ENCODE data around the gene MACROD2.

MACROD2 gene

DNA sequence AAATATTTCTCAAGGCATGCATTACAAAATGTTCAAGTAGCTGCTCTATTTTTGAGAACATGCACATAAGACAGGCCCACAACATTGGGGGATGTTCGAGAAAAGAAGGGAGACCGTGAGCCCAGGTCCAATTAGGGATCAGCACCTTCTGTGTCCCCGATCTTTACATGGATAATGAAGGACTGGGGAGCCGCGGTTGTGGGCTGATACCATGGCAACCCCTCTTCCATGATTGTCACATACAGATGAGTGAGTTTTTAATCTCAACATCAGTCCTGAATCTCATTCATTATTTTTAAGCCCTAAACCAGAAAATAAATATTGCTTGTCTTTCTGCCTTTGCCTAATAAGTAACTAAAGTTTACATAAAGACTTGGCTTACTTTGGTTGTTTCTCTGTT lies 1642.2 kb downstream of the MACROD2 start:
- DNase-seq (ENCODE audit: low read depth), result no peak
- no peak overlapping the region for H3K4me3 ChIP-seq (ENCODE audit: low read length)
- TF ChIP-seq, protein P1, sequence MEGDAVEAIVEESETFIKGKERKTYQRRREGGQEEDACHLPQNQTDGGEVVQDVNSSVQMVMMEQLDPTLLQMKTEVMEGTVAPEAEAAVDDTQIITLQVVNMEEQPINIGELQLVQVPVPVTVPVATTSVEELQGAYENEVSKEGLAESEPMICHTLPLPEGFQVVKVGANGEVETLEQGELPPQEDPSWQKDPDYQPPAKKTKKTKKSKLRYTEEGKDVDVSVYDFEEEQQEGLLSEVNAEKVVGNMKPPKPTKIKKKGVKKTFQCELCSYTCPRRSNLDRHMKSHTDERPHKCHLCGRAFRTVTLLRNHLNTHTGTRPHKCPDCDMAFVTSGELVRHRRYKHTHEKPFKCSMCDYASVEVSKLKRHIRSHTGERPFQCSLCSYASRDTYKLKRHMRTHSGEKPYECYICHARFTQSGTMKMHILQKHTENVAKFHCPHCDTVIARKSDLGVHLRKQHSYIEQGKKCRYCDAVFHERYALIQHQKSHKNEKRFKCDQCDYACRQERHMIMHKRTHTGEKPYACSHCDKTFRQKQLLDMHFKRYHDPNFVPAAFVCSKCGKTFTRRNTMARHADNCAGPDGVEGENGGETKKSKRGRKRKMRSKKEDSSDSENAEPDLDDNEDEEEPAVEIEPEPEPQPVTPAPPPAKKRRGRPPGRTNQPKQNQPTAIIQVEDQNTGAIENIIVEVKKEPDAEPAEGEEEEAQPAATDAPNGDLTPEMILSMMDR (conservative IDR thresholded peaks at IDR 0.05; ENCODE audit: low read length), result no peak

DNA sequence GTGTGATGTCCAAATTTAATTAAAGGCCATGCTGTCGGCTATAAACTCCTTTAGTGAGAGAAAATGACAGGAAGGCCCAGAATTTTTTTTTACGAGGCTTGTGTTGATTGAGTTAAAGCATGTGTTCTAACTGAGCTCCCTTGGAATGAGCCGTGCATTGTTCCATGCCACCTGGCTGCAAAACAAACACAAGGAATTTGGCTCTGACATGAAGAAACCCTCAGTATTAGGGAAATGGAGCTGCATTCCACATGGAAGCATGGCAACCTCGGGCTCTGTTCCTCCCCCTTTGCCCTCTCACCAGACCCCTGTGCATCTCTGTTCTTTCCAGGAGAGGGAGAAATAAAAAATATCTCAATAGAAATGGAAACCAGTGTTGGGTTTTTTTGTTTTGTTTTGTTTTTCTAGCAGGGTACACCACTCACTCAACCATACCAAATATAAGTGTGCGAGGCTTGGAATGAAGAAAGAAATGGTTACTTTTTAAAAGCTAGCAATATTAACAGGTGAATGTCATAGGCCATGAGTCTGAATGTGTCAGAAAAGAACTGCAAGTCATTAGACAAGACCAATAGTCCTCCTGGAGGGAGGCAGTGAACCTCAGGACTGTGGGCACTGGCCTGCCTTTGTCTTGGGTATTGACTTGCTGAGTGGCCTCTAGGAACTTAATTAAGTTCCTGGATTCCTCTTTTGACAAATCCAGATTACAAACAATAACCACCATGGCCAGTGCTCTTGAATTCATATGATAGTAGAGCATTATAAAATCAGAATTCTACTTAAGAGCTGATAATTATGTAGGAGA lies 1642.8 kb downstream of the MACROD2 start:
- peak; percentile 49 for DNase-seq (ENCODE audit: low read depth)
- TF ChIP-seq, protein P1 (conservative IDR thresholded peaks at IDR 0.05; ENCODE audit: low read length), result no peak

DNA sequence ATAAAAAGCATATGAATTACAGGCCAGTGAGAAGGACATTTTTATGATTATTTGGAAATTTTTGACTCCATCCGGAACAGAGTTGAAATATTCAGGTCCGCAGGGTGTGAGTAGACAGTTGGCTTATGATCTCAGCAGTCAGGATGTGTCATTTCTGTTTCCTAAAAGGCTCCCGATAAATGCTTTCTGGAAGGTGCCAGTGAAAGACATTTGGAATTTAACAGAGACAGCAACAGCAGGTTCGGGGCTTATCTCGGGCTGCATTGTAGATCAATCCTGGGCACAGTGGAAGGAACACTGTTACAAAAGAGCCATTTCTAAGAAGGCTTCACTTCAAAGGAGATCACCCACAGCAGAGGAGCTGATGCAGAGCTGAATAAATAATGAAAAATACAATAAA lies 1643.5 kb downstream of the MACROD2 start:
- no peak overlapping the region for H3K4me3 ChIP-seq (ENCODE audit: low read length)
- DNase-seq (ENCODE audit: low read depth), result no peak
- TF ChIP-seq, protein P1 (conservative IDR thresholded peaks at IDR 0.05; ENCODE audit: low read length), result no peak

More for the DNA sequence above, 1642.8 kb downstream of the MACROD2 start:
- no peak overlapping the region for H3K4me3 ChIP-seq (ENCODE audit: low read length)

DNA sequence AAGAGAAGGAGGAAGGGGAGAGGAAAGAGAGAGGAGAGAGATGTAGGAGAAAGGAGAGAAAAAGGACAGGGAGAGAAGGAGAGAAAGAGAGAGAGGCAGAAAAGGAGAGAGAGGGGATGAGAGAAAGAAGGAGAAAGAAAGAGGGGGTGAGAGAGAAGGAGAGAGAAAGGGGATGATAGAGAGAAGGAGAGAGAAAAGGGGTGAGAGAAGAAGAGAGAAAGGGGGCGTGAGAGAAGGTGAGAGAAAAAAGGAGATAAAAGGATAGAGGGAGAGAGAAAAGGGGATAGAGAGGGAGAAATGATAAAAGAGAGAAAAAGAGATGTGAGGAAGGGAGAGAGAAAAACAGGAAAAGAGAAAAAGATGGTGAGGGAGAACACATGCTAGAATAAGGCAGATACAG lies 1644.5 kb downstream of the MACROD2 start:
- DNase-seq (ENCODE audit: low read depth), result no peak
- no peak overlapping the region for H3K4me3 ChIP-seq (ENCODE audit: low read length)
- TF ChIP-seq, protein P1 (conservative IDR thresholded peaks at IDR 0.05; ENCODE audit: low read length), result no peak

DNA sequence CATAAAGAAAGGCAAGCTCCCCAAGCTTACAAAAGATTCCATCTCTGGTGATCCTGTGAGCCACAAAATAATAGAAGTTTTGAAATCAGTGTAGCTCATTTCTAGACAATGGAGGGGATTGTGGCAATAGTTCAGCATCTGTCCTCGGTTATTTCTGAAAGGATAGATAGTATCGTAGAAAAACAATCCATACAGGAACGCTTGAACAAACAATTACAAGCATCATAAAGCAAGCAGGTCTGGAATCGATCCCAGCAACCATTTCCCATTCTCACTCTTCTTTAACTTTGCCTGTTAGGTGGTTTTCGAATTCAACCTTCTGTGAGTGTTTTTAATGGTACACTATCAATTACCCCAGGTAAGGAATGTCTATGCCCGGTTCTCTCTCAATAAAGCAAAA lies 1646.8 kb downstream of the MACROD2 start:
- H3K4me3 ChIP-seq (ENCODE audit: low read length), result no peak overlapping the region
- DNase-seq (ENCODE audit: low read depth), result no peak
- TF ChIP-seq, protein P1 (conservative IDR thresholded peaks at IDR 0.05; ENCODE audit: low read length), result no peak

DNA sequence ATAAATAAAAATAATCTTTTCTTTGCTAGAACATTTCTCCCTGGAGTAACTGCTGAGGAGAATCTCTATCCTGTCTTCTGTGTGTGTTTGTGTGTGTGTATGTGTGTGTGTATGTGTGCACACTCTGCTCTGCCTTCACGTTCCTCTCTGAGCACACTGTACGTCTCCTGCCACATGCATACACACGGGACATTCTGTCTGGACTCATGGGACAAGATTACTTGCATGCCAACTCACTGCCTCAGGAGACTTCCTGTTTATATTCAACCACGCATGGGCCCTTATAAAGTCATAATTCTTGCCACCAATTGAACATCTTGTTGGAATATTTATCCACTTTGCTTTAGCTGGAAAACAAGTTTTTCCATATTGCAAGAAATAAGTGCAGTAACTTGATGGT lies 1647.4 kb downstream of the MACROD2 start:
- TF ChIP-seq, protein P1 (conservative IDR thresholded peaks at IDR 0.05; ENCODE audit: low read length), result no peak
- H3K4me3 ChIP-seq (ENCODE audit: low read length), result no peak overlapping the region
- DNase-seq (ENCODE audit: low read depth), result peak; percentile 56

DNA sequence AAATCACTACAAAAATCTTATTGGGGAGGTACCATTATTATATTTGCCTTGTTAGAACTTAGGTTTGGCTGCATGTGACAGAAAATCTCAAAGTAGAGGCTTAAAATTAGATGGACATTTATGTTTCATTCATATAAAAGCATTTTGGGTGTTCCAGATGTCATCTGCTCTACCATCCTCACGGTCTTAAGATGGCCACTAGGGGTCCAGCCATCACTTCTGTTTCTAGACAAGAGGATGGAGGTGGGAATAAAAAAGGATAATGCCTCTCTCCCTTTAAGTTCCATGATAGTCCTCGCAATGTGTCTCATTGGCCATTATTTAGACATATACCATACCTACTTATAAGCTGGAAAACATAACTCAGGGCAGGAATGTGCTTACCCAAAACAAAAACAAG lies 1648.4 kb downstream of the MACROD2 start:
- TF ChIP-seq, protein P1 (conservative IDR thresholded peaks at IDR 0.05; ENCODE audit: low read length), result peak; percentile 52
- no peak for DNase-seq (ENCODE audit: low read depth)
- H3K4me3 ChIP-seq (ENCODE audit: low read length), result no peak overlapping the region
